ENCODE results near the gene BLTP3B. TPM values are rescaled to one million over a fixed set of nuclear protein-coding genes. Genes with fewer than 3 reads are reported as not detected.

Gene BLTP3B
- polyA plus RNA-seq, 1 of the 3 experiments (the other 2 are of a cell fraction), result 5.8 TPM

DNA sequence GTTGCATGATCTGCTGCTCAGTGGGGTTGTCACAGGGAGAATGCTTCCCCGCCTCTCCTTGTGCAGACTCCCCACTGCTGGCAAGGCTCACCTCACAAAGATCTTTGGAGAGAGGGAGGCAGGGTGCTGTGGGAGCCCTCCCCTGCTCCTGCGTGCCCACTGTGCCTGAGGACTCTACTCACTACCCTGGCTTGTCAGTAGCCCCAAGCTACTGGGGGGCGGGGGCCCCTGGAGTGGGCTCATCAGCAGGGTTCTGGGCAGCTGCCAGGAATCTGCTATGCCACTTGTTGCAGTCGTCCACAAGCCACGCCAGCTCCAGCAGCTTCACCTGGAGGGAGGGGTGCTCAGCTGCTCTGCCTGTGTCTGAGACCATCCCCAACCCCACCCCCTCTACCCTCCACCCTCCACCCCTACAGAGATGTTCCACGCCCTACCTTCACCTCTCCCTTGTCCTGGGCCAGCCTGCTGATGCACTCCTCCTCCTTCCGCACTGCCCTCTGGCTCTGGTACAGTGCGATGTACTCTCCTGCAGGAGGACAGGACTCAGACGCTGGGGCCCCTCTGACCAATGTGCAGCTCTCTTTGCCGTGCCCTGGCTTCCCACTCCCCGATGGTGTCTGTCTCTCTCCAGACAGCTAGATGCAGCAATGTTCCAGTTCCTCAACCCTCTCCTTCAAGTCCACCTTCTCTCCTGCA is 14.2 kb upstream of the BLTP3B start:
- no peak overlapping the region for H3K27ac ChIP-seq (ENCODE audit: low read depth in 2 of 2, low read length in 1 of 2)
- H3K4me3 ChIP-seq (ENCODE audit: low read depth in 2 of 2, low read length in 1 of 2), result no peak overlapping the region
- no peak for DNase-seq
- no peak overlapping the region for H2AFZ ChIP-seq (ENCODE audit: low read depth)
- H3K9ac ChIP-seq, result no peak overlapping the region
- TF ChIP-seq RAD21 (IDR thresholded peaks at IDR 0.05; ENCODE audit: low read length), result no peak
- no peak for TF ChIP-seq CHD2 (IDR thresholded peaks at IDR 0.05; ENCODE audit: low read length, partially characterized antibody)
- TF ChIP-seq ELF1 (IDR thresholded peaks at IDR 0.05), result no peak
- no peak for TF ChIP-seq MXI1 (IDR thresholded peaks at IDR 0.05; ENCODE audit: low read depth, low read length)
- no peak for TF ChIP-seq POLR2AphosphoS5 (IDR thresholded peaks at IDR 0.05; ENCODE audit: low read depth, low read length)
- TF ChIP-seq FOXM1 (IDR thresholded peaks at IDR 0.05; ENCODE audit: low read depth), result no peak
- TF ChIP-seq YY1 (IDR thresholded peaks at IDR 0.05; ENCODE audit: low read depth), result no peak
- H3K4me2 ChIP-seq, result no peak overlapping the region
- peaks cover 0 to 5% of the 10 kb centered on the region in 2 experiments; a peak in 1 of 4 replicates for H3K4me1 ChIP-seq (ENCODE audit: control insufficient read depth in 1 of 2, insufficient read depth in 2 of 2, low read depth in 1 of 2, low read length in 1 of 2)
- no peaks in the 10 kb centered on the region for H3K36me3 ChIP-seq (replicated peaks in 1 of 2; ENCODE audit: control insufficient read depth in 1 of 2, insufficient read depth in 2 of 2, low read length in 1 of 2)
- no peaks in the 10 kb centered on the region for H3K27me3 ChIP-seq (ENCODE audit: insufficient read depth)
- no peaks in the 10 kb centered on the region for H3K79me2 ChIP-seq (ENCODE audit: insufficient read depth)
- H4K20me1 ChIP-seq (ENCODE audit: insufficient read depth), result no peaks in the 10 kb centered on the region
- no peaks in the 10 kb centered on the region for H3K9me3 ChIP-seq
- no peaks in the 10 kb centered on the region for H3K9me2 ChIP-seq
- ChIA-PET POLR2A (no interaction called here), CTCF (interaction anchor here (0.6 to 1.0 kb wide), 4 partner anchors 10 to 478 kb away, joined by 3 to 4 read pairs (median 3); partner anchors contain the start of gene ACTR6)
- H3F3A ChIP-seq (replicated peaks; ENCODE audit: insufficient read depth), result no peaks in the 10 kb centered on the region
- WGBS (ENCODE audit: low lambda C conversion rate), result 60% methylated on average over 7 of the region's 11 CpGs

DNA sequence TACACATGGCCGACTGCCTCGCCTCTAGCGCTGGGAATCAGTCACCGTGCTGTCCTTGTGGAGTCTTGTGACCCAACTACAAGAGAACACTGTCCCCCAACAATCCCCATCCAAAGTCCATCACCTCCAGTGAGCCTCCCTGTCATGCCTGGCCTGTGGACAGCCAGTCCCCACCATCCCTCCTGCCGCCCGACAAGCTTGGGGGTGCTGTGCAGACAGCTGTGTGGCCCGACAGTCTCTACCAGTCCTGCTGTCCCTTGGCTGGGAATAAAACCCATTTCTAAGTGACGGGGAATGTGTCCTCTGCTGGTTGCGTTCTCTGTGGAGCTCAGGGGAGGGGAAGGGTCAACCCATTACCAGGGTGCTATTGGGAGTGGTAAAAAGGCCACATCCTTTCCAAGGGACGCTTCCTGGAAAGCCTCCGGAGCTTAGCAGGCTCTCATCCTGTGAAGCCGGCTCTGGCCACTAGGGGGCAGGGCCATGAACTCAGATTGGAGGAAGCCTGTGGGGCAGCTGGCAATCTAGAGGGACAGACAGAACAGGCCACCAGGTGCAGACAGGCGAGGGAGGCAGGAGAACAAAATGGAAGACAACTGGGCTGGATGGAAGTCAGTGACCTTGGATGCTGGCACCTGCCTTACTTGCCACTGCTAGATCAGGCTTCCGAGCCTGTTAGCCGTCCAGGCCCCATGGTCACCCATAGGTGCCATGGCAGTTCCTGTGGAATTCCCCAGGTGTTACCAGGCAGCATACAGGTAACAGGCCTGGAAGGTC is 12.0 kb upstream of the BLTP3B start:
- no peaks in the 10 kb centered on the region for H3K27me3 ChIP-seq (ENCODE audit: insufficient read depth)
- WGBS (ENCODE audit: low lambda C conversion rate), result 72% methylated on average over 12 of the region's 15 CpGs
- no peaks in the 10 kb centered on the region for H3F3A ChIP-seq (replicated peaks; ENCODE audit: insufficient read depth)
- no peak overlapping the region for H3K4me3 ChIP-seq (ENCODE audit: low read depth in 2 of 2, low read length in 1 of 2)
- POLR2A ChIA-PET, result interaction anchor here (1.0 to 1.2 kb wide), 2 partner anchors 9 to 14 kb away, joined by 3 read pairs; no protein-coding TSS in a partner anchor
- H3K9ac ChIP-seq, result no peak overlapping the region
- no peak overlapping the region for H3K27ac ChIP-seq (ENCODE audit: low read depth in 2 of 2, low read length in 1 of 2)
- no peaks in the 10 kb centered on the region for H3K36me3 ChIP-seq (replicated peaks in 1 of 2; ENCODE audit: control insufficient read depth in 1 of 2, insufficient read depth in 2 of 2, low read length in 1 of 2)
- DNase-seq, result peak; percentile 72
- peaks cover 0 to 5% of the 10 kb centered on the region in 2 experiments; a peak in 1 of 4 replicates for H3K4me1 ChIP-seq (ENCODE audit: control insufficient read depth in 1 of 2, insufficient read depth in 2 of 2, low read depth in 1 of 2, low read length in 1 of 2)
- no peak overlapping the region for H3K4me2 ChIP-seq
- CTCF ChIA-PET, result interaction anchor here (0.7 to 4.3 kb wide), 18 partner anchors 9 to 194 kb away, joined by 3 to 34 read pairs (median 4); no protein-coding TSS in a partner anchor
- no peaks in the 10 kb centered on the region for H3K79me2 ChIP-seq (ENCODE audit: insufficient read depth)
- H3K9me2 ChIP-seq, result no peaks in the 10 kb centered on the region
- TF ChIP-seq, protein P1, sequence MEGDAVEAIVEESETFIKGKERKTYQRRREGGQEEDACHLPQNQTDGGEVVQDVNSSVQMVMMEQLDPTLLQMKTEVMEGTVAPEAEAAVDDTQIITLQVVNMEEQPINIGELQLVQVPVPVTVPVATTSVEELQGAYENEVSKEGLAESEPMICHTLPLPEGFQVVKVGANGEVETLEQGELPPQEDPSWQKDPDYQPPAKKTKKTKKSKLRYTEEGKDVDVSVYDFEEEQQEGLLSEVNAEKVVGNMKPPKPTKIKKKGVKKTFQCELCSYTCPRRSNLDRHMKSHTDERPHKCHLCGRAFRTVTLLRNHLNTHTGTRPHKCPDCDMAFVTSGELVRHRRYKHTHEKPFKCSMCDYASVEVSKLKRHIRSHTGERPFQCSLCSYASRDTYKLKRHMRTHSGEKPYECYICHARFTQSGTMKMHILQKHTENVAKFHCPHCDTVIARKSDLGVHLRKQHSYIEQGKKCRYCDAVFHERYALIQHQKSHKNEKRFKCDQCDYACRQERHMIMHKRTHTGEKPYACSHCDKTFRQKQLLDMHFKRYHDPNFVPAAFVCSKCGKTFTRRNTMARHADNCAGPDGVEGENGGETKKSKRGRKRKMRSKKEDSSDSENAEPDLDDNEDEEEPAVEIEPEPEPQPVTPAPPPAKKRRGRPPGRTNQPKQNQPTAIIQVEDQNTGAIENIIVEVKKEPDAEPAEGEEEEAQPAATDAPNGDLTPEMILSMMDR (IDR thresholded peaks at IDR 0.05), result peak; percentile 81
- TF ChIP-seq RFX5 (IDR thresholded peaks at IDR 0.05; ENCODE audit: low read length), result no peak
- TF ChIP-seq FOXM1 (IDR thresholded peaks at IDR 0.05; ENCODE audit: low read depth), result no peak
- TF ChIP-seq POLR2AphosphoS5 (IDR thresholded peaks at IDR 0.05; ENCODE audit: low read depth, low read length), result no peak
- TF ChIP-seq, protein P2, sequence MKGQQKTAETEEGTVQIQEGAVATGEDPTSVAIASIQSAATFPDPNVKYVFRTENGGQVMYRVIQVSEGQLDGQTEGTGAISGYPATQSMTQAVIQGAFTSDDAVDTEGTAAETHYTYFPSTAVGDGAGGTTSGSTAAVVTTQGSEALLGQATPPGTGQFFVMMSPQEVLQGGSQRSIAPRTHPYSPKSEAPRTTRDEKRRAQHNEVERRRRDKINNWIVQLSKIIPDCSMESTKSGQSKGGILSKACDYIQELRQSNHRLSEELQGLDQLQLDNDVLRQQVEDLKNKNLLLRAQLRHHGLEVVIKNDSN (IDR thresholded peaks at IDR 0.05; ENCODE audit: borderline replicate concordance, low read depth), result no peak
- TF ChIP-seq TAF1 (IDR thresholded peaks at IDR 0.05; ENCODE audit: borderline replicate concordance, low read depth, low read length), result no peak
- no peak for TF ChIP-seq YY1 (IDR thresholded peaks at IDR 0.05; ENCODE audit: low read depth)
- TF ChIP-seq MEF2A (IDR thresholded peaks at IDR 0.05; ENCODE audit: borderline replicate concordance, low read depth), result no peak
- TF ChIP-seq, protein P3, sequence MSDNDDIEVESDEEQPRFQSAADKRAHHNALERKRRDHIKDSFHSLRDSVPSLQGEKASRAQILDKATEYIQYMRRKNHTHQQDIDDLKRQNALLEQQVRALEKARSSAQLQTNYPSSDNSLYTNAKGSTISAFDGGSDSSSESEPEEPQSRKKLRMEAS (IDR thresholded peaks at IDR 0.05; ENCODE audit: low read depth), result no peak
- TF ChIP-seq SMC3 (IDR thresholded peaks at IDR 0.05; ENCODE audit: low read depth, low read length), result peak; percentile 47
- TF ChIP-seq RAD21 (IDR thresholded peaks at IDR 0.05; ENCODE audit: low read length), result peak; percentile 57
- no peak for TF ChIP-seq SIN3A (IDR thresholded peaks at IDR 0.05; ENCODE audit: borderline replicate concordance, low read depth, low read length)
- TF ChIP-seq CHD2 (IDR thresholded peaks at IDR 0.05; ENCODE audit: low read length, partially characterized antibody), result no peak
- no peaks in the 10 kb centered on the region for H3K9me3 ChIP-seq
- no peak overlapping the region for H2AFZ ChIP-seq (ENCODE audit: low read depth)
- H4K20me1 ChIP-seq (ENCODE audit: insufficient read depth), result no peaks in the 10 kb centered on the region

Data from SK-N-SH (cell line).